GM18498 (cell line): ENCODE results near the gene GORASP1.
"Not testable (repeated sequence)": the region's sequence is repeated elsewhere in the genome, so short reads cannot be mapped to it uniquely, and the experiment has no call there.

Experiments
- ATAC-seq: cut with Tn5 transposase; IDR thresholded peaks from one replicate; pipeline ENCODE4 v1.9.1; 2021; ENCODE audit warnings: mild to moderate bottlenecking, moderate library complexity; ENCODE audit not compliant: unreplicated experiment

The GORASP1 gene

DNA sequence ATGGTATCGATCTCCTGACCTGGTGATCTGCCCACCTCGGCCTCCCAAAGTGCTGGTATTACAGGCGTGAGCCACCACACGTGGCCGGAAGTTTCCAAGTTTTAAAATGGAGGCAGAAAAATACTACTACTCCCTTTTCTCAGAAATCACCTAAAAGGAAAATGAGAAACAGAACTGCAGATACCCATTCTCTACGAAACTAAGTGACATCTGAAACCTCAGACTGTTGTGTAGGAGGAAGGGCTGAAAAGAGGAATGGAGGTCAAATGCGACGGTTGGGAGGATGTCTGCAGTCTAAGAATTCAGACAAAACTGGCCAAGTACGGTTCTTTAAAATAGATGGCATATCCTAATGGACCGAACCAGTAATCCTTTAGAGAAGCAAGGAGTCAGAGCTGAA is 31.5 kb downstream of the GORASP1 start:
- peak; percentile 65 for ATAC-seq

DNA sequence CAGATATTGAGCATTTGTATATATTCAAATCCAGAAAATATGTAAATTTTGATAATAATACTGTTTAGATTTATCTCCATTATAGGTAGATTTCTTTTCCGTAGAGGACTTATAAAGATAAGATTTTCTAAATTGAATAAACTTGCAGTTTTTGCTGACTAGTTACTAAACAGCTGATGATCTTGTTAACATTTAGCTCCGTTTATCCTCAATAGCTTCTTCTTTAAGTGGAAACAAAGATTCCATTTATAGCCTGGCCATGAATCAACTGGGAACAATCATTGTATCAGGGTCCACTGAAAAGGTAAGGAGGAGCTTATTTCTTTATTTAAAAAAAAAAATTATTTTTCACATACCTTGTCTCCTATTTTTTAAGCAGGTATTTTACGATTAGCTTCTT is 38.9 kb downstream of the GORASP1 start:
- no peak for ATAC-seq

DNA sequence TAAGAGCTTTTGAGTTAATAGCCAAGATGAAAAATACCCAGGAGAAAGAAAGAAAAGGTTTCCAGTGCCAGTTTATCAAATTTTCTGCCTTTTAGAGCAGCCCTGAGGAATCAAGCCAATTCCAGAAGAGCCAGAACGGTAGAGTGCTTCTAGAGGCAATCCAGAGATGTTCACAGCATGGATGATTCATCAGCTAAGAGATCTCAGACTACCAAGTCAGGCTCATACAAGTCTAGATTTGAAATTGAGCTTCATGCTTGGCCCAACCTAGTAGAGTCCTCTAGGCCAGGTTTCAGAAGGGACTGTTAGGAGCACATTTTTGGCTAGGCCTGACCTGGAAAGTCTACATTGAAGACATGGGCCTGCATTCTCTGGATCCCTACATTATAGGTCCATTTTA is 40.1 kb downstream of the GORASP1 start:
- no peak for ATAC-seq

DNA sequence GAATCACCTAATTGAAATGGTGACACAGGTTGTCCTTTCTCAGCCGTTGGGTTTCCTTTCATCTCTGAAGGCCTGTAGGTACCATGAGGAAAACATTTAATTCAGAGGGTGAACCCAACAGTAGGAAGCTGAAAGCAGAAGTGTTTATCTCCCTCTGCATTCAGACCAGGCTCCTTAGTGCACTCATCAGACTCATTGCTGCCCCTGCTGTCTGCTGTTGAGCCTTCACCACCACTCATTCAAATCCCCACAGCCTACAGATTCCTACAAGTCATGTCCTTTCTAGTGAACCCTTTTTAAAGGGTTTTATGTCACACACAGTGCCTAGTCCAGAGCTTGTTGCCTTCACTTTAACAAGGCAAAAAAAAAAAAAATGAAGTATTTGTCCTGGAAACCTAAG is 42.2 kb downstream of the GORASP1 start:
- peak; percentile 99 for ATAC-seq

DNA sequence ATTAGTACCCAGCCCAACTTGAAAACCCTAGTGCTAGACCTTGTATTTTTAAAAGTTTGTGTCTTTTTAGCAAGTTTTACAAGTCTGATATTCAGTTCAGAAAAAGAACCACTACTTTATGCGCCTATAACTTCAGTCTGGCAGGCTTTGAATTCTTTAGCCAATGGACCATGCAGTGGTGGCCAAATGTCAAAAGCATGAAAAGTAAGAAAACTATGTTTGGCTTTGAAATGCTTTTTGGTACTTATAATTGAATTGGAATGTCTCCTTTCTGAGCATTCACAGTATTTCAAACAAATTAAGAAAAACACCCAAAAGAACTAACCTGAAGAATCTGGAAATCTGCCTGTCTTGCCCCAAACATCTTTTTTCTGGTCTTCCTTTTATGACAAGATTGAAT is 42.8 kb downstream of the GORASP1 start:
- ATAC-seq: no peak

DNA sequence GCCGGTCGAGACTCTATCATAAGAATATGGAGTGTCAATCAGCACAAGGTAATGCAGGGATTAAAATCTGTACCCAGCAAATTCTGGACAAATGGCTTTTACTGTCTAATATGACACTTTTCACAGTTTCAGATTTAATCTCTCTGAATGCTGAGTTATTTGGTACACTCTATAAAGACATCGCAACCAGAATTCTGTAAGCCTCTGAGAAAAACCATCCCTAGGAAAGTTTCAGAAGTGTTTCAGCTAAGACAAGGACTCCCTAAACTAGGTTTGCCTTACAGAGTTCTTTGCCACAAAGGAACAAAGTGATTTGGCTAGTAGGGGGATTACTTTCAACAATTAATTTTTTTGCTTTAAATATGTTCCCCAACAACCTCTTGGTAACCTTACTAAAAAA is 44.3 kb downstream of the GORASP1 start:
- ATAC-seq: no peak

DNA sequence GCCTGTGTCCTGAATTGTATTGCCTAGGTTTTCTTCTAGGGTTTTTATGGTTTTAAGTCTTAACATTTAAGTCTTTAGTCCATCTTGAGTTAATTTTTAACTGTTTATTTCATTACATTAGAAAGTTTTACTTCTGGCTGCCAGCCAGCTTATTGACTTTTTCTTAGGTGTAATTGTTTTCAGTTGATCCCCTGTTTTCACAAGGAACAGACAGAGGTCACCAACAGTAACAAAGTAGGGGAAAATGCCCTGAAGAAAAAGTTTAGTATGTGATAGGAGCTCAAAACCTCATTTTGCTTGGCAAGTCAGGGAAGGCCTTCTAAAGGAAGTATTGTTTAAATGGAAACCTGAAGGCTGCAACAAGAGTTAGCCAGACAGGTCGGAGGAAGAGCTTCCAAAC is 45.2 kb downstream of the GORASP1 start:
- ATAC-seq: no peak

DNA sequence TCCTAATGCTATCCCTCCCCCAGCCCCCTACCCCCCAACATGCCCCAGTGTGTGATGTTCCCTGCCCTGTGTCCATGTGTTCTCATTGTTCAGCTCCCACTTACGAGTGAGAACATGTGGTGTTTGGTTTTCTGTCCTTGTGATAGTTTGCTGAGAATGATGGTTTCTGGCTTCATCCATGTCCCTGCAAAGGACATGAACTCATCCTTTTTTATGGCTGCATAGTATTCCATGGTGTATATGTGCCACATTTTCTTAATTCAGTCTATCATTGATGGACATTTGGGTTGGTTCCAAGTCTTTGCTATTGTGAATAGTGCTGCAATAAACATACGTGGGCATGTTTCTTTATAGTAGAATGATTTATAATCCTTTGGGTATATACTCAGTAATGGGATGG is 46.2 kb downstream of the GORASP1 start:
- not testable (repeated sequence) for ATAC-seq

DNA sequence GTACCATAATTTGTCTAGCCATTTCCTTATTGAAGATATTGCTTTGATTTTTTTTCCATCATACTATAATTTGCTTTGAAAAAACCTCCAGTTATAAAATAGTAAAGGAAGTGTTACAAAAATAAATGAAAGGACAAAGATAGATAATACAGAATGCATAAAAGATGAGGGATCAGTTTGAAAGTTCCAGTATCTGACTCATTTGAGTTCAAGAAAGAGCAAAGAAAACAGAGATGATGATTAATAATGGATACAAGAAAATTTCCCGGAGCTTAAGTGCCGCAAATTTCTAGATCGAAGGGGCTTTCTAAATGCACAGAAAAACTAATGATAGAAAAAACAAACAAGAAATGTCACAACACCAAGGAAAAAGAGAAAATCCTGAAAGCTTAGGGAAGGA is 51.3 kb downstream of the GORASP1 start:
- ATAC-seq: no peak

DNA sequence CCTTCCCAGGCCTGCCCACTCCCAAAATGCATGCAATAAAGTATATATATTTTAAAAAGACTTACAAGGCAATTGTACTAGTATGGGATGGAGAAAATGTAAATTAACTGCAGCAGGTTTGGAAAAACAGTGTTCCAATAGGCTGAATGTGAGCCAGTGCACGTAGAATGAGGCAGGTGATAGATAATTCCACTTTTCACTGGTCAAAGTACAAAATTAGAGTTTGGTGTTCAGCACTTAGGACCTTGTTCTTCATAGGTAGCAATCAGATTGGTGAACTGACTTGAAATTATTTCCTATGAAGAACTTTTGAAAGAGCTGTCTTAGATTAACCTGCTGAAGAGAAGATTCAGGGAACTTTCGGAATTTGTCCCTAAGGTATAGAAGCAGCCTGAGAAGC is 53.7 kb downstream of the GORASP1 start:
- ATAC-seq: no peak

DNA sequence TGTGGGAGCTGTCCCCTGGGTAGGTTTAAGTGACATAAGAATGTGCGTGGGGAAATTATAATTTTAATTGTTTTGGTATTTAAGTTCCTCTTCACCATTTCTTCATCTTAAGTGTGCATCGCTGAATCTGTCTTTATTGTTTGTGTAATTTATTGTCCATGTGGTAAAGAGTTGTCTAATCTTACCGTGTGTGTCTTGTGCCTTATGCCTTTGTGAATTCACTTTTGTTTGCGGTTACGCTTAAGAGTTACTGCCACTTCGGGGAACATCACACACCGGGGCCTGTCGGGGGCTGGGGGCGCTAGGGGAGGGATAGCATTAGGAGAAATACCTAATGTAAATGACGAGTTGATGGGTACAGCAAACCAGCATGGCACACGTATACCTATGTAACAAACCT is 54.8 kb downstream of the GORASP1 start:
- ATAC-seq: no peak

DNA sequence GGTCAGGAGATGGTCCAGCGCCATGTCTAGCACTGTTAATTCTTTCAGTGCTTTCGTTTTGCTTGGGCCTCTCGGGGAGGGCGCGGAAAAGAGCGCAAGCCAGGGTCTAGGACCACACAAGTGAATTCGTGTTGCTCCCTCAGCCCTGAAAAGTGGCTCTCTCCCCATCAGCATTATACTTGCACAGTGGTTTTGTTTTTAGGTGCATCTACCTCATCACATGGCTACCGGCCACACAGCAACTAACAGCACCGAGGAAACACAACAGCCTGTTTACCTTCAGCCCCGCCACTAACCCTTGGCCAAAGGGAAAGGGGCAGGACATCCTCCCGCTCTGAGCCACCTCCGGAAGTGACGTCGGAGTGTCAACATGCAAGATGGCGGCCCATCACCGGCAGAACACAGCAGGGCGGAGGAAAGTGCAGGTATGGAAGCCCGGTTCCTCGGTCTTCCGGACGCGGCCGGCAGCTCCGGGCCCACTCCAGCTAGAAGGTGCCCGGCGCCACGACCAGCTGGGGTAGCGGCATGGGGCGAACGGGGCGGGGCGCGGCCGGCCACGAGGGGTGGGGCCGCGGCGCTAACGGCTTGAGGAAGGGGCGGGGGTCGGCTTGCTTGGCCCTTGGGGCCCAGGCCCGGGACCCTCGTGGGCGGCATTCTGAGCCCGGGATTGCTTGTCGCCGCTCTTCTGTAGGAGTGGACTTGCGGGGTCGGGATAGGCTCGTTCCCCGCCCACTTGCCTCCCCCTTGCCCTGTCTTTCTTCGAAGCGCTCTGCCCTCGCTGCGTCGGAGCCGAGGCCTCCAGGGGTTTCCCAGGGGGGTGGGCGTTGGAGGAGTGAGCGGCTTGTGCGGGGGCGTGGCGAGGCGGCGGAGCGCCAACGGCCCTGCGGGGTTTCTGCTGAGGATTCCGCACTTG is 55.5 kb downstream of the GORASP1 start, which contains the start of the genes SCN11A and WDR48:
TSS of gene SCN11A (minus strand) at position 296 of the 913 bp plus-strand sequence. CDS start 101,582 bp downstream, outside the sequence.
TSS of gene WDR48 (plus strand) at position 368 of the 913 bp plus-strand sequence. CDS start at position 378, 10 bp downstream.
- peak; percentile 98 for ATAC-seq

DNA sequence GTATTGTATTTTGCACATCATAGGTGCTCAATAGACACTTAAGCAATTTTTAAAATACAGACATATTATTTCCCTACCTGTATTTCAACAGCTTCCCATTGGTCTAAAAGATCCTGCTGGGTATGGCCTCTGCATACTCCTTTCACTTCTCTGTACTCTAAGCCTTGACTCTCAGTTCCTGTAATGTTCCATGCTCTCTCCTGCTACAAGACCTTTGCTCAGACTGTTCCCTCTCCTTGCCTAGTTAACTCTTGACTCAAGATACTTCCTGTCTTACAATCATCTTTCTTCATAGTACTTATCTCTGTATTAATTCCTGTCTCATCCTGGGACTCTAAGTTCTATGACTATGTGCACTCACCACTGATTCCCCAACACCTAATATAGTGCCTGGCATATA is 57.4 kb downstream of the GORASP1 start:
- ATAC-seq: no peak
